ENCODE measurements around the gene SORBS1. TPM values are rescaled to one million over a fixed set of nuclear protein-coding genes. Genes with fewer than 3 reads are reported as not detected.

Gene SORBS1
- total RNA-seq, 2 experiments from 2014 or later: 0.56 to 0.74 TPM

DNA sequence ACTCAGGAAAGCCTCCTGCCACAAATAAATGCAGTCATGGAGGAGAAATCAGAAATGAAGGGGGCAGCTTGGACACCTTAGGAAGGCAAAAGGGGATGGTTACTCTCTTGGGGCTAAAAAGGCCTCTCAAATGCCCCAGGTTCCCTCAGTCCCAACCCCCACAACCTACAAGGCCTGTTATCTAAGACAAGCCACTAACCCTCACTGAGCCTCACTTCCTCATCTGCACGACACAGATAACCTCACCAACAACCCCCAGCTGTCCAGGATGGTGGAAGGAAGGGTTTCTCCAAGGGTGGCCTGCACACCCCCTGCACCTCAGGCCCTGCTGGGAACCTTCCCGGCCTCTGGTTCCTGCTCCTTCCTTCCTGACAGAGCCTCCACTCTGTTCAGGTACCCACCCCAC, 29.2 kb downstream of the SORBS1 start:
- H3K27me3 Mint-ChIP-seq: no peaks in the 10 kb centered on the region
- H3K36me3 Mint-ChIP-seq (ENCODE audit: low read depth): no peaks in the 10 kb centered on the region
- ChIA-PET POLR2A (no interaction called here), CTCF (no interaction called here)
- no peaks in the 10 kb centered on the region for H3K9me3 Mint-ChIP-seq
- no peaks in the 10 kb centered on the region for H3K4me1 Mint-ChIP-seq
- no peak overlapping the region for H3K27ac Mint-ChIP-seq
- H3K4me3 Mint-ChIP-seq: no peak overlapping the region
- no peak for DNase-seq

DNA sequence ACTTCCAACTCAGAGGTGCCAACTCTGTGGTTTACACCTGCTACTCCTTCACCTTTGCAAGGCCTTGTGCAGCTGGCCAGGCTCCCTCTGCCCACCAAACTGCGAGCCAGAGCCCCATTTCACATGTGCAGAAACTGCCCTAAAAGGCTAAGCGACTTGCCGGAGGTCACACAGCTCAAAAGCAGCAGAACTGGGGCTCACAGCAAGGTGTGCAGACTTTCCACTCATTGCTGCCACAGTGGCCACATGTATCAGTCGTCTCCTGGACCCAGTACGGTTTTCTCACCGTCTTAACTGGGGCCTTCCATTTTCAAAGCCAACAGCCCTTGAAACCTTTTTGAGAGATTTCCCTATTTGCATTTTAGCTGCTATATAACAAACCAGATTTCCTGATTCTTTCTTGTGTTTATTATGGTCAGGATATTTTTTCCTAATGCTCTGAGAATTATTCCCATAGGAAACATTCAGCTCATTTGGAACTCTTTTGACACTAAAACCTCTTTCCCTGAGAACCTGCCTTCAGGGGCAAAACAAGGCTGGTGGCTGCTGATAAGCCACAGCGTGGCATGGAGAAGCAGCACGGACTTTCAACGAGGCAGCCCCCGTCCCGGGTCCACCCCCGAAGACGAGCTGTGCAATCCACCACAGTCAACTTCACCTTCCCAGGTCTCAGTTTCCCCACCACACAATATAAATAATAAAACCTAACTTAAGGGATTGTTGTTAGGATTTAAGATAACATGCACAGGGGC, 29.9 kb downstream of the SORBS1 start:
- H3K4me1 Mint-ChIP-seq: no peaks in the 10 kb centered on the region
- H3K4me3 Mint-ChIP-seq: no peak overlapping the region
- no peaks in the 10 kb centered on the region for H3K27me3 Mint-ChIP-seq
- CTCF ChIA-PET: no interaction called here
- POLR2A ChIA-PET: no interaction called here
- no peaks in the 10 kb centered on the region for H3K36me3 Mint-ChIP-seq (ENCODE audit: low read depth)
- H3K27ac Mint-ChIP-seq: no peak overlapping the region
- no peaks in the 10 kb centered on the region for H3K9me3 Mint-ChIP-seq
- no peak for DNase-seq

DNA sequence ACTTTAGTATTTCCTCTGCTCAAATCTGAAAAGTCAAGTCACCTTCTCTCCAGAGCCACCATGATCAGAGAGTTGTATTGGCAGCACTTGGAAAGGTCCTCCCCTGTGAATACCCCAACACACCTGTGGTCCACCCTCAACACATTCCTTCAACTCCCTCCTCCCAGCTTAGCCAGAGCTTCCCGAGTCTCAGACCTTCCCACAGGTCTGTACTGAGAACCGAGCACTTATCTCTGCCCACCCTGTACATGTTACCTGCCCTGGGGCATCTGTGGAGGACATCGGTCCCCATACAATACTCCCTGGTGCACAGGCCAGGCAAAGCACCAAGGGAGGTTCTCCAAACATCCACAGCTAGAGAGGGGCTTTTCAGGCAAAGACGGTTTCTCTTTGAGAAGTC, 30.6 kb downstream of the SORBS1 start:
- no peaks in the 10 kb centered on the region for H3K27me3 Mint-ChIP-seq
- no peaks in the 10 kb centered on the region for H3K4me1 Mint-ChIP-seq
- no peak overlapping the region for H3K4me3 Mint-ChIP-seq
- H3K27ac Mint-ChIP-seq: no peak overlapping the region
- CTCF ChIA-PET: no interaction called here
- H3K36me3 Mint-ChIP-seq (ENCODE audit: low read depth): no peaks in the 10 kb centered on the region
- DNase-seq: no peak
- H3K9me3 Mint-ChIP-seq: no peaks in the 10 kb centered on the region
- POLR2A ChIA-PET: no interaction called here

- POLR2A ChIA-PET: no interaction called here
- Mint-ChIP-seq H3K27me3 (no peaks in the 10 kb centered on the region), H3K4me1 (no peaks in the 10 kb centered on the region), H3K4me3 (no peak overlapping the region), H3K27ac (no peak overlapping the region), H3K9me3 (no peaks in the 10 kb centered on the region), H3K36me3 (ENCODE audit: low read depth) (no peaks in the 10 kb centered on the region)
- CTCF ChIA-PET: interaction anchor here (1.7 kb wide), 1 partner anchor 40 kb away, joined by 3 read pairs; no protein-coding TSS in a partner anchor
- no peak for DNase-seq
These were observed 31.1 kb downstream of the SORBS1 start for GRCh38 chr10:95530029-95530428.

DNA sequence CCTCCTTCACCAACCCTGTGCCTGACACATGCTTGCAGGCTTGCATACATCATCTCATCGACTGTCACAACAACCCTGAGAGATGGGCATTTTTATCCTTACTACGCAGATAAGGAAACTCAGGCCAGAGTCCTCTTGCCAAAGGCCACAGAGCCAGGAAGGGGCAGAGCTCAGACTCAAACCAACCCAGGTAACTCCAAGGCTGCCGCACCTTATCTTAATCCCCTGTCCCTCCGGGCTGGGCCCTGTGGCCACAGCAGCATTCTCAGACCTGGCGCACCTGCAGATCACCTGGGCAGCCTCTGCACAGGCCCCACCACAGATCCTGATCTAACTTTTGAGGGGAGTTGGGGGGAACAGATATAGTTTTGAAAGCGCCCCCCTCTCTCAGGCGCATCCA, 35.1 kb downstream of the SORBS1 start:
- CTCF ChIA-PET: interaction anchor here (1.1 kb wide), 1 partner anchor 10 kb away, joined by 3 read pairs; no protein-coding TSS in a partner anchor
- no peaks in the 10 kb centered on the region for H3K9me3 Mint-ChIP-seq
- H3K27ac Mint-ChIP-seq: no peak overlapping the region
- no peaks in the 10 kb centered on the region for H3K36me3 Mint-ChIP-seq (ENCODE audit: low read depth)
- POLR2A ChIA-PET: no interaction called here
- H3K4me1 Mint-ChIP-seq: no peaks in the 10 kb centered on the region
- no peaks in the 10 kb centered on the region for H3K27me3 Mint-ChIP-seq
- no peak for DNase-seq
- no peak overlapping the region for H3K4me3 Mint-ChIP-seq

DNA sequence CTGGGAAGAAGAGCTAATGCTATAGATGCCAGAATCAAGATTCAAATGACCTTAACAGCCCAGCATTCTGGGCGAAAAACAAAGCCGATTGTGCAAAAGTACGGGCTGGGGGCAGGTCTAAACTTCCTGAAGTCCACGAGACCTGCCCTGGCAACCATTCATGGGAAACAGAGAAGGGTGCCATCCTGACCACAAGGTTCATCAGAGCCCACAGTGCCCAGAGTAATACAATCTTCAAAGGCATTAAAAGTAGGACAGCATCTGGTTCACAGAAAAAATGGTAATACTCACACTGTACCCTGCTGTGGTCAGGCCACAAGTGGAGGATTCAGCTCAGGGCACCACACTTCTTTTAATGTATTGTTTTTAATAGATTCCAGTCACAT, 36.1 kb downstream of the SORBS1 start:
- H3K36me3 Mint-ChIP-seq (ENCODE audit: low read depth): no peaks in the 10 kb centered on the region
- H3K27ac Mint-ChIP-seq: no peak overlapping the region
- ChIA-PET CTCF (interaction anchor here (1.1 kb wide), 1 partner anchor 9 kb away, joined by 3 read pairs; no protein-coding TSS in a partner anchor), POLR2A (no interaction called here)
- no peak overlapping the region for H3K4me3 Mint-ChIP-seq
- H3K4me1 Mint-ChIP-seq: no peaks in the 10 kb centered on the region
- no peaks in the 10 kb centered on the region for H3K27me3 Mint-ChIP-seq
- DNase-seq: no peak
- no peaks in the 10 kb centered on the region for H3K9me3 Mint-ChIP-seq

DNA sequence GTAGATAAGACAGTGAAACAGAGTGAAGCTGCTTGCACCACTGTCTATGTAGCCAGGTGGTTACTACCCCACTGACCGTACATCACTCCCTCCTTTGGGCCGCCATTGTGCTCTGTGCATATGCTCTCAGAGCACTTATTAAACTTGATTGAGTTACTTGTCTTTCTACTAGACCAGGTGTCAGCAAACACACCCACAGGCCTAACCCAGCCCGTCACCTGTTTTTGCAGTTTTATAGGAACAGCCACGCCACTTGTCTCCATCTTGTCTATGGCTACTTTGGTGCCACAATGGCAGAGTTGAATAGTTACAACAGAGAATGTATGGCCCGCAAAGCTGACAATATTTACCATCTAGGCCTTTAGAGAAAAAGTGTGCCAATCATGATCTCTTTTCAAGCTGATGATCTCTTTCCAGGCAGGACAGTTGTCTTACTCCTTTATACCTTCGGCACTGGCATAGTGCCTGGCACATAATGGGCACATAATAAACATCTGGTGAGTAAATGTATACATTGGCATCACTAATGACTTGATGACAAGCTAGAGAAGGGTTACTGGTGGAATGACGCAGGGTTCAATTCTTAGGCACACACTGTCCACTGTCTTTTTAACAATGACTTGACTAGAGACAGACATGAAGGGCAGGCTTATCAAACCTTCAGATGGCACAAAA, 36.7 kb downstream of the SORBS1 start:
- H3K27me3 Mint-ChIP-seq: no peaks in the 10 kb centered on the region
- H3K4me3 Mint-ChIP-seq: no peak overlapping the region
- POLR2A ChIA-PET: no interaction called here

DNA sequence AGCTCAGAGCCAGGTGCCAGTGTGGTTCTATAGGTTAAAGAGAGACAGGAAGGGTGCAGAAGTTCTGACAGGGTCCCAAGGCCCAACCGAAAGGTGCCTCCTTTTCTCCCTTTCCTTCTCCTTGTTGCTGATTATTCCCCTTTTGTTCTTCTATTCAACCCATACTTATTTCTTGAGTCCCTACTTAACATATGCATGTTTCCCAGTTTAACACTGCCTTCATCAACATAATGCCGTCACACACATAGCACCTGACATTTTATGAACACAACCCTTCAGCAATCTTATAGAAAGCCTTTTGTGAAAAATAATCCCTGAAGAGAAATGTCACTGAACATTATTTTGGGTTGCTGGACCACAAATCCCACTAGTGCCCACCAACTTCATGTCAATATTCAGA, 39.1 kb downstream of the SORBS1 start:
- Mint-ChIP-seq H3K4me1 (no peaks in the 10 kb centered on the region), H3K9me3 (no peaks in the 10 kb centered on the region), H3K27ac (no peak overlapping the region), H3K36me3 (ENCODE audit: low read depth) (no peaks in the 10 kb centered on the region), H3K27me3 (no peaks in the 10 kb centered on the region), H3K4me3 (no peak overlapping the region)
- POLR2A ChIA-PET: no interaction called here
- no peak for DNase-seq
- CTCF ChIA-PET: no interaction called here

More for the DNA sequence above, 36.7 kb downstream of the SORBS1 start:
- CTCF ChIA-PET: no interaction called here
- no peaks in the 10 kb centered on the region for H3K36me3 Mint-ChIP-seq (ENCODE audit: low read depth)
- H3K27ac Mint-ChIP-seq: no peak overlapping the region
- no peaks in the 10 kb centered on the region for H3K4me1 Mint-ChIP-seq
- no peaks in the 10 kb centered on the region for H3K9me3 Mint-ChIP-seq
- no peak for DNase-seq

GRCh38 chr10:95520617-95521016, 40.6 kb downstream of the SORBS1 start:
- Mint-ChIP-seq H3K36me3 (ENCODE audit: low read depth) (no peaks in the 10 kb centered on the region), H3K9me3 (no peaks in the 10 kb centered on the region), H3K27me3 (no peaks in the 10 kb centered on the region), H3K4me1 (no peaks in the 10 kb centered on the region), H3K27ac (no peak overlapping the region), H3K4me3 (no peak overlapping the region)
- ChIA-PET POLR2A (no interaction called here), CTCF (interaction anchor here (0.6 to 1.0 kb wide), 2 partner anchors 10 to 21 kb away, joined by 3 read pairs; no protein-coding TSS in a partner anchor)
- no peak for DNase-seq

GRCh38 chr10:95518455-95519452, 42.4 kb downstream of the SORBS1 start:
- ChIA-PET CTCF (no interaction called here), POLR2A (no interaction called here)
- Mint-ChIP-seq H3K9me3 (no peaks in the 10 kb centered on the region), H3K4me3 (no peak overlapping the region), H3K27ac (no peak overlapping the region), H3K36me3 (ENCODE audit: low read depth) (no peaks in the 10 kb centered on the region), H3K27me3 (no peaks in the 10 kb centered on the region), H3K4me1 (no peaks in the 10 kb centered on the region)
- DNase-seq: no peak

DNA sequence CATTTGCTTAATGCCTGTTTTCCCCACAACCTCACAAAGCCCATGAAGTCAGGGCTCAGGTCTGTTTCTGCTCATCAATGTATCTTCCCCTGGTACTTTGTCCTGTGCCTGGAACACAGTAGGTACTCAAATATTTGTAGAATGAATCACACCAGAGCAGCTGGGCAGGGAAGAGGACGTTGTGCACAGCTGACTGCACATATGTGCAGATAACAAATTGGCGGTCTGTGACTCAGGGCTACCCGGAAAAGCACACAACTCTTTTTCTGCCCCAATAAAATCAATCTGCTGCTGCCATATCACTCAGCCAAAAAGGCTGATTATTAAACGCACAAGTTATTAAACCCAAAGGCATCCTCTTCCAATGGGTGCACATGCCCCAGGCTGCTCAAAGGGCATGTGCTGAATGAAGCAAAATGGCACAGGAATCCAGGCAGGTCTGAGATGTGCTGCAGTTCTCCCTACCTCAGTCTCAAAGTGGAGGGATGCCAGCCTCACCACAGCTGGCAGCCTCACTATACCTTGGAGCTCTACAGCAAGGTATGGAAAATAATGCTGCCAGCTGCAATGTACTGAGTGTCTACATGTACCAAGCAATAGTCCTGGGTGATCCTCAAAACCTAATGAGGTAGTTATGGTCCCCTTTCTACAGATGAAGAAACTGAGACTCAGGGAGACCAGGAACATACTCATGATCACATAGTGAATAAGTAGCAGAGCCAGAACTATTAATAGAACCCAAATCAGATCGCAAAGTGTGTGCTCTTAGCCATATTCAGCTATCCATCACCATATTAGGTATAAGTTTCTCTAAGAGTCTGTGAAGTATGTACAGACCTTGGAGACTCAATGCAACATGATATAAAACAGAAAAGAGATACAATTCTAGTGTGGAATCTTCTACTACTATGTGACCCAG, 43.4 kb downstream of the SORBS1 start:
- H3K9me3 Mint-ChIP-seq: no peaks in the 10 kb centered on the region
- no peak overlapping the region for H3K4me3 Mint-ChIP-seq
- H3K36me3 Mint-ChIP-seq (ENCODE audit: low read depth): no peaks in the 10 kb centered on the region
- POLR2A ChIA-PET: no interaction called here
- H3K4me1 Mint-ChIP-seq: no peaks in the 10 kb centered on the region
- no peak overlapping the region for H3K27ac Mint-ChIP-seq
- no peaks in the 10 kb centered on the region for H3K27me3 Mint-ChIP-seq
- CTCF ChIA-PET: no interaction called here
- DNase-seq: no peak

GRCh38 chr10:95516774-95517373, 44.3 kb downstream of the SORBS1 start:
- Mint-ChIP-seq H3K4me3 (no peak overlapping the region), H3K36me3 (ENCODE audit: low read depth) (no peaks in the 10 kb centered on the region), H3K9me3 (no peaks in the 10 kb centered on the region), H3K4me1 (no peaks in the 10 kb centered on the region), H3K27me3 (peaks cover 1% of the 10 kb centered on the region), H3K27ac (no peak overlapping the region)
- DNase-seq: no peak
- ChIA-PET POLR2A (no interaction called here), CTCF (no interaction called here)

Measured in activated CD4-positive, alpha-beta T cell treated with anti-CD3 and anti-CD28 coated beads, Interleukin-2, amount 10 ng/mL, durations not matched to agents 7 days and 5 days (primary cell).